Measurements from ENCODE around the gene ARHGAP28.

- TF ChIP-seq TAF1 (IDR thresholded peaks at IDR 0.05; ENCODE audit: low read depth) (no peak), YY1 (IDR thresholded peaks at IDR 0.05; ENCODE audit: low read depth) (no peak), MAX (IDR thresholded peaks at IDR 0.05) (no peak), REST (IDR thresholded peaks at IDR 0.05; ENCODE audit: low read depth) (no peak), CEBPB (IDR thresholded peaks at IDR 0.05) (no peak), NFIC (IDR thresholded peaks at IDR 0.05) (no peak)
Observed at GRCh38 chr18:6807515-6808257, 78.2 kb downstream of the ARHGAP28 start.
